ENCODE data around the gene KLRD1.

The KLRD1 gene

DNA sequence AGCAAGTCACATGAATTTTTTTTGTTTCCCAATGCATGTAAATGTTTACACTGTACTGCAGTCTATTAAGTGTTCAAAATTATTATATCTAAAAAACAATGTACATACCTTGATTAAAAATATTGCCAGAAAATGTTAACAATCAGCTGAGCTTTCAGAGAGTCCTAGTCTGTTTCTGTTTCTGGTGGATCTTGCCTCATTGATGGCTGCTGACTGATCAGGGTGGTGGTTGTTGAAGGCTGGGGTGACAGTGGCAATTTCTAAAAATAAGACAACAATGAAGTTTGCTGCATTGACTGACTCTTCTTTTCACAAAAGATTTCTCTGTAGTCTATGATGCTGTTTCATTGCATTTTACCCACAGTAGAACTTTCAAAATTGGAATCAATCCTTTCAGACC lies 16.6 kb upstream of the KLRD1 start:
- Histone ChIP-seq H3K4me3 (ENCODE audit: low read depth, low read length) (no peak overlapping the region), H3K27me3 (ENCODE audit: control insufficient read depth, insufficient read depth, low read length) (no peaks in the 10 kb centered on the region), H3K4me1 (no peaks in the 10 kb centered on the region), H3K27ac (no peak overlapping the region), H3K9me3 (ENCODE audit: control insufficient read depth, low read length) (no peaks in the 10 kb centered on the region), H2AFZ (no peak overlapping the region), H3K36me3 (ENCODE audit: control insufficient read depth, insufficient read depth, low read length) (no peaks in the 10 kb centered on the region), H3K9ac (no peak overlapping the region), H3K4me2 (ENCODE audit: low read length) (no peak overlapping the region), H3K79me2 (no peaks in the 10 kb centered on the region)
- TF ChIP-seq, protein P1, sequence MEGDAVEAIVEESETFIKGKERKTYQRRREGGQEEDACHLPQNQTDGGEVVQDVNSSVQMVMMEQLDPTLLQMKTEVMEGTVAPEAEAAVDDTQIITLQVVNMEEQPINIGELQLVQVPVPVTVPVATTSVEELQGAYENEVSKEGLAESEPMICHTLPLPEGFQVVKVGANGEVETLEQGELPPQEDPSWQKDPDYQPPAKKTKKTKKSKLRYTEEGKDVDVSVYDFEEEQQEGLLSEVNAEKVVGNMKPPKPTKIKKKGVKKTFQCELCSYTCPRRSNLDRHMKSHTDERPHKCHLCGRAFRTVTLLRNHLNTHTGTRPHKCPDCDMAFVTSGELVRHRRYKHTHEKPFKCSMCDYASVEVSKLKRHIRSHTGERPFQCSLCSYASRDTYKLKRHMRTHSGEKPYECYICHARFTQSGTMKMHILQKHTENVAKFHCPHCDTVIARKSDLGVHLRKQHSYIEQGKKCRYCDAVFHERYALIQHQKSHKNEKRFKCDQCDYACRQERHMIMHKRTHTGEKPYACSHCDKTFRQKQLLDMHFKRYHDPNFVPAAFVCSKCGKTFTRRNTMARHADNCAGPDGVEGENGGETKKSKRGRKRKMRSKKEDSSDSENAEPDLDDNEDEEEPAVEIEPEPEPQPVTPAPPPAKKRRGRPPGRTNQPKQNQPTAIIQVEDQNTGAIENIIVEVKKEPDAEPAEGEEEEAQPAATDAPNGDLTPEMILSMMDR (IDR thresholded peaks at IDR 0.05), result no peak

DNA sequence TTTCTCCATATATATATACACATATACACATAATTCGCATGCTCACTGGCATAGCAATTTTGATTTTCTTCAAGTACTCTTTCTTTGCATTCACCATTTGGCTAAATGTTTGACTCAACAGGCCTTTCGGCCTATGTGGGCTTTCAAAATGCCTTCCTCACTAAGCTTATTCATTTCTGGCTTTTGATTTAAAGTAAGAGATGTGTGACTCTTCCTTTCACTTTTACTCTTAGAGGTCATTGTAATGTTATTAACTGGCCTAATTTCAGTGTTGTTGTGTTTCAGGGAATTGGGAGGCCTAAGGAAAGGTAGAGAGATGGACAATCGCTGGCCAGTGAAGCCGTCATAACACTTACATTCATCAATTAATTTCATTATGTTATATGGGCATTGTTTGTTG lies 14.5 kb upstream of the KLRD1 start:
- H3K4me1 ChIP-seq, result no peaks in the 10 kb centered on the region

DNA sequence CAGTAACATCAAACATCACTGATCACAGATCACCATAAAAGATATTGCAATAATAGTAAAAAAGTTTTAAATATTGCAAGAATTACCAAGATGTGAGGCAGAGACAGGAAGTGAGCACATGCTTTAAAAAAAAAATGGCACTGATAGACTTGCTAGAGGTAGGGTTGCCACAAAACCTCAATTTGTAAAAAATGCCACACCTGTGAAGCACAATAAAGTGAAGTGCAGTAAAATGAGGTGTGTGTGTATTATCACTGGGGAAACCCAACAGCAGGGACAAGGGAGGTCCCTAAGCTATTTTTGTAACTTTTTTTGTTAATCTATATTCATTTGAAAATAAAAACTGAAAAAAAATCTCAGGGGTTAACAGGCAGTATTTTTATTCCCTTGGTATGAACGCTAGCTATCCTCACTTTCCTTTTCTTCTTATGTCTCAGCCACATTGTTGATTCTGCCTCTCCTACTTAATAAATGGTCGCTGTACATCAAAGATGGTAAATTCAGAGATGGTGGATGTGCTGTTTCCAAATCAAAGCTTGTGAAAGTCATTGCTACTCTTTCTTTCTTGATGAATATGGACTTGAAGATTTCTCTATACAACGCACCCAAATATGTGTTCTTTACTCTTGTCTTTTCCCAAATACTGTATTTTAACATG lies 14.0 kb upstream of the KLRD1 start:
- Histone ChIP-seq H3K4me2 (ENCODE audit: low read length) (no peak overlapping the region), H3K36me3 (ENCODE audit: control insufficient read depth, insufficient read depth, low read length) (no peaks in the 10 kb centered on the region), H3K27ac (no peak overlapping the region), H3K27me3 (ENCODE audit: control insufficient read depth, insufficient read depth, low read length) (no peaks in the 10 kb centered on the region), H3K9ac (no peak overlapping the region), H3K79me2 (no peaks in the 10 kb centered on the region), H3K9me3 (ENCODE audit: control insufficient read depth, low read length) (no peaks in the 10 kb centered on the region), H3K4me3 (ENCODE audit: low read depth, low read length) (no peak overlapping the region), H2AFZ (no peak overlapping the region), H3K4me1 (no peaks in the 10 kb centered on the region)
- TF ChIP-seq, protein P1 (IDR thresholded peaks at IDR 0.05), result no peak

More for the DNA sequence above, 14.5 kb upstream of the KLRD1 start:
- Histone ChIP-seq H3K36me3 (ENCODE audit: control insufficient read depth, insufficient read depth, low read length) (no peaks in the 10 kb centered on the region), H2AFZ (no peak overlapping the region), H3K79me2 (no peaks in the 10 kb centered on the region), H3K27ac (no peak overlapping the region), H3K9me3 (ENCODE audit: control insufficient read depth, low read length) (no peaks in the 10 kb centered on the region), H3K4me2 (ENCODE audit: low read length) (no peak overlapping the region), H3K4me3 (ENCODE audit: low read depth, low read length) (no peak overlapping the region), H3K27me3 (ENCODE audit: control insufficient read depth, insufficient read depth, low read length) (no peaks in the 10 kb centered on the region), H3K9ac (no peak overlapping the region)
- TF ChIP-seq, protein P1 (IDR thresholded peaks at IDR 0.05), result no peak

DNA sequence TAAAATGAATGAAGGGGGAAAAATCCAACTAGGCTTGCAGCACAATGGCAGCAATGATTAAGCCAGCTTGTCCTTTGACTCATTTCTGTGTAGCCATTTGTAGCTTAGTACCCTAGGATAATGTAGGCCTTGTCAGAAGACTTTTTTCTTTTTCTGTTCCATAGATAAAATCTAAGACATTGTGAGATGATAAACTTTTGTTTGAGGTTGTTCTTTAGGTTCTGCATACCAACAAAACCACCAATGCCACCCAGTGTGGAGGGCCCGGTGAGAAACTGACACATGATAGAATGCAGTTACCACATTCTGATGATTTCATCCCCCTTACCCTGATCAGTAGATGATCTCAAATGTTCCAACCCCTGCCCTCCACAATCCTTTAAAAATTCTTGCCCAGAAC lies 6.6 kb upstream of the KLRD1 start:
- no peaks in the 10 kb centered on the region for H3K27me3 ChIP-seq (ENCODE audit: control insufficient read depth, insufficient read depth, low read length)
- TF ChIP-seq, protein P1 (IDR thresholded peaks at IDR 0.05), result no peak
- H3K36me3 ChIP-seq (ENCODE audit: control insufficient read depth, insufficient read depth, low read length), result no peaks in the 10 kb centered on the region
- H3K4me1 ChIP-seq, result no peaks in the 10 kb centered on the region
- no peak overlapping the region for H2AFZ ChIP-seq
- no peak overlapping the region for H3K9ac ChIP-seq
- no peak overlapping the region for H3K4me2 ChIP-seq (ENCODE audit: low read length)
- no peaks in the 10 kb centered on the region for H3K79me2 ChIP-seq
- no peak overlapping the region for H3K27ac ChIP-seq
- no peak overlapping the region for H3K4me3 ChIP-seq (ENCODE audit: low read depth, low read length)
- no peaks in the 10 kb centered on the region for H3K9me3 ChIP-seq (ENCODE audit: control insufficient read depth, low read length)

DNA sequence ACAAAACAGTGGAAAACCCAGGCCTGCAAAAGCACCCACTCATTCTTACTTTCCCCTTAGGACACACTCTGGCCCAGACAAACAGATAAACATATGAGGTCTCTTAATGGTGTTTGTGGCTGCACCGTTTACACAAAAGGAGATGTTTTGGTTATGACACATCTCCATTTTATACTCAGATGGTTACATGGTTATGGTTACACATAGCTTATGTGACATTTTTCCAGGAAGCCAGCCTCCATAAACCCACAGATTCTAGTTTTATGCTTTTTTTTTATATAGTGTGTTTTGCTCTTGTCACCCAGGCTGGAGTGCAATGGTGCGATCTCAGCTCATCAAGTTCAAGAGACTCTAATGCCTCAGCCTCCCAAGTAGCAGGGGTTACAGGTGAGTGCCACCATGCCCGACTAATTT lies 3.5 kb upstream of the KLRD1 start:
- no peaks in the 10 kb centered on the region for H3K4me1 ChIP-seq
- H2AFZ ChIP-seq, result no peak overlapping the region
- no peak overlapping the region for H3K27ac ChIP-seq
- no peak overlapping the region for H3K4me2 ChIP-seq (ENCODE audit: low read length)
- H3K4me3 ChIP-seq (ENCODE audit: low read depth, low read length), result no peak overlapping the region
- TF ChIP-seq, protein P1 (IDR thresholded peaks at IDR 0.05), result no peak
- H3K36me3 ChIP-seq (ENCODE audit: control insufficient read depth, insufficient read depth, low read length), result no peaks in the 10 kb centered on the region
- H3K9ac ChIP-seq, result no peak overlapping the region
- H3K27me3 ChIP-seq (ENCODE audit: control insufficient read depth, insufficient read depth, low read length), result no peaks in the 10 kb centered on the region
- H3K9me3 ChIP-seq (ENCODE audit: control insufficient read depth, low read length), result no peaks in the 10 kb centered on the region
- H3K79me2 ChIP-seq, result no peaks in the 10 kb centered on the region

Data from parathyroid adenoma (tissue), 2 donors.